CD4-positive, alpha-beta T cell (primary cell): ENCODE results near the gene DTX3L. TPM values are rescaled to one million over a fixed set of nuclear protein-coding genes. Genes with fewer than 3 reads are reported as not detected.
"Not testable (repeated sequence)": the region's sequence is repeated elsewhere in the genome, so short reads cannot be mapped to it uniquely, and the experiment has no call there.

ENCODE experiments used
- ATAC-seq: fragments of 200-7000 bp; cut with Tn5 transposase; one replicate; pipeline ENCODE4 v1.10.0; 2022; ENCODE audit warnings: mild to moderate bottlenecking; ENCODE audit not compliant: poor library complexity
- CTCF ChIA-PET: fragments of 350-600 bp; sonication (Branson Sonifier 250); formaldehyde crosslinking; loops from one replicate; lab custom pipeline; 2021; ENCODE audit warnings: antibody characterized with exemption, inconsistent platforms; lab: Charles Lee
- POLR2A ChIA-PET: fragments of 350-600 bp; sonication (Branson Sonifier 250); formaldehyde crosslinking; loops from one replicate; lab custom pipeline; 2021; ENCODE audit warnings: antibody characterized with exemption, inconsistent platforms; lab: Charles Lee
- DNase-seq, 14 experiments: peaks; one replicate each; pipeline ENCODE4 v3.0.0-alpha.2; 2013 to 2020; ENCODE audit warnings: mixed read lengths in 2 of 14
- H3K27ac ChIP-seq, 2 donors: one replicate each; pipeline versions ENCODE4 v1.5.1 to v1.7.0; 2013; ENCODE audit warnings: low read length in 2 of 2, low read depth in 1 of 2, mild to moderate bottlenecking in 1 of 2
- H3K27me3 ChIP-seq, 2 experiments: 1 replicate in 1 of 2; 2 replicates in 1 of 2; pipeline versions ENCODE4 v1.6.1 to v1.7.0; 2013; ENCODE audit warnings: low read length in 2 of 2, control low read depth in 1 of 2, mild to moderate bottlenecking in 1 of 2, moderate library complexity in 1 of 2; ENCODE audit not compliant: insufficient read depth in 2 of 2, control insufficient read depth in 1 of 2
- H3K36me3 ChIP-seq: one replicate; pipeline ENCODE4 v1.6.1; 2013; ENCODE audit warnings: low read length, control low read depth; ENCODE audit not compliant: insufficient read depth
- H3K4me1 ChIP-seq: one replicate; pipeline ENCODE4 v1.6.1; 2013; ENCODE audit warnings: low read length, control low read depth; ENCODE audit not compliant: insufficient read depth
- H3K4me3 ChIP-seq: one replicate; pipeline ENCODE4 v1.5.1; 2013; ENCODE audit warnings: mild to moderate bottlenecking, low read length, moderate library complexity
- H3K9me3 ChIP-seq, 2 experiments: 1 replicate in 1 of 2; 2 replicates in 1 of 2; pipeline versions ENCODE4 v1.6.1 to v1.7.0; 2013; ENCODE audit warnings: low read length in 2 of 2, mild to moderate bottlenecking in 2 of 2, control low read depth in 1 of 2, moderate library complexity in 1 of 2; ENCODE audit not compliant: control insufficient read depth in 1 of 2, insufficient read depth in 1 of 2
- H3K27ac Mint-ChIP-seq: one replicate; pipeline ENCODE4 v1.8.0; 2020; ENCODE audit warnings: mixed read lengths
- H3K27me3 Mint-ChIP-seq: one replicate; pipeline ENCODE4 v1.8.0; 2021; ENCODE audit warnings: mixed read lengths
- H3K36me3 Mint-ChIP-seq: one replicate; pipeline ENCODE4 v1.8.0; 2021; ENCODE audit warnings: low read depth, mixed read lengths
- H3K4me1 Mint-ChIP-seq: one replicate; pipeline ENCODE4 v1.8.0; 2021; ENCODE audit warnings: low read depth, mixed read lengths
- H3K4me3 Mint-ChIP-seq: one replicate; pipeline ENCODE4 v1.8.0; 2020; ENCODE audit warnings: mild to moderate bottlenecking, mixed read lengths
- H3K9me3 Mint-ChIP-seq: one replicate; pipeline ENCODE4 v1.8.0; 2020; ENCODE audit warnings: mixed read lengths
- CTCF ChIP-seq: fragments of 200-600 bp; IDR thresholded peaks from one replicate; pipeline ENCODE4 v1.8.0; 2022; ENCODE audit warnings: antibody characterized with exemption, mild to moderate bottlenecking
- intact Hi-C, 2 experiments: fragments of 100-400 bp; cut with DNase I in 1 of 2; cut with micrococcal nuclease in 1 of 2; formaldehyde crosslinking; loops; one replicate each; pipeline versions ENCODE4 v1.15.1 to v1.9.0; 2023 to 2025; cut with DNase I, micrococcal nuclease
- total RNA-seq, 174 experiments: library from RNA in 2 of 174; stranded (reverse) in 2 of 174; gene quantifications; one replicate each; pipeline ENCODE4 v1.2.3 and lab custom pipeline; 2021 to 2026

DTX3L gene
- total RNA-seq, 2 experiments from 2014 or later, result 15.4 to 18.6 TPM

- Mint-ChIP-seq H3K9me3 (no peaks in the 10 kb centered on the region), H3K4me3 (peak overlapping the region; percentile 95), H3K36me3 (peaks cover 77% of the 10 kb centered on the region), H3K27me3 (no peaks in the 10 kb centered on the region), H3K27ac (peak overlapping the region; percentile 89), H3K4me1 (peaks cover 78% of the 10 kb centered on the region)
- Histone ChIP-seq H3K27me3 (no peaks in the 10 kb centered on the region), H3K27ac (peak overlapping the region; percentile 83 to 88), H3K4me3 (peak overlapping the region; percentile 92), H3K4me1 (peaks cover 67% of the 10 kb centered on the region), H3K36me3 (peaks cover 39% of the 10 kb centered on the region), H3K9me3 (no peaks in the 10 kb centered on the region)
- intact Hi-C loops, result loop anchor here (2.0 to 10.0 kb wide), 8 partner anchors 15 to 1019 kb away; partner anchors contain the start of genes POLQ (in 2 of the 2), SEC22A (in 2 of the 2), FAM162A (in 1 of the 2) and HSPBAP1 (in 1 of the 2)
- no peak for TF ChIP-seq CTCF
- ChIA-PET POLR2A (interaction anchor here (0.5 to 8.6 kb wide), 16 partner anchors 8 to 958 kb away, joined by 3 to 94 read pairs (median 5); partner anchors contain the start of genes FAM162A, HSPBAP1, KPNA1 and PARP14), CTCF (interaction anchor here (1.0 to 7.0 kb wide), 3 partner anchors 16 to 180 kb away, joined by 3 to 45 read pairs (median 4); partner anchors contain the start of gene FAM162A)
- ATAC-seq (peak; percentile 6), DNase-seq (peak in 6 of 14 experiments; percentile 13 to 47 (median 23))
Measured at GRCh38 chr3:122563717-122564025, 467 bp upstream of the DTX3L start.

- H3K9me3 Mint-ChIP-seq, H3K9me3 ChIP-seq, H3K27me3 ChIP-seq, POLR2A ChIA-PET, H3K27me3 Mint-ChIP-seq, H3K4me3 ChIP-seq, ATAC-seq, DNase-seq: not testable (repeated sequence)
- CTCF ChIA-PET, result interaction anchor here (0.7 to 1.6 kb wide), 2 partner anchors 11 to 111 kb away, joined by 3 to 4 read pairs; no protein-coding TSS in a partner anchor
- H3K36me3 ChIP-seq, result peaks cover 62% of the 10 kb centered on the region
- Mint-ChIP-seq H3K4me1 (peaks cover 73% of the 10 kb centered on the region), H3K4me3 (peak overlapping the region; percentile 22), H3K27ac (peak overlapping the region; percentile 83), H3K36me3 (peaks cover 87% of the 10 kb centered on the region)
- H3K27ac ChIP-seq, result peak overlapping the region in 1 of 2 donors; percentile 43
- intact Hi-C loops, result loop anchor here (10.0 kb wide), 2 partner anchors 637 to 1023 kb away; partner anchors contain the start of genes SEC22A (in 2 of the 2) and POLQ (in 1 of the 2)
- peaks cover 56% of the 10 kb centered on the region for H3K4me1 ChIP-seq
Measured at GRCh38 chr3:122568131-122568530, 4.0 kb downstream of the DTX3L start.

DNA sequence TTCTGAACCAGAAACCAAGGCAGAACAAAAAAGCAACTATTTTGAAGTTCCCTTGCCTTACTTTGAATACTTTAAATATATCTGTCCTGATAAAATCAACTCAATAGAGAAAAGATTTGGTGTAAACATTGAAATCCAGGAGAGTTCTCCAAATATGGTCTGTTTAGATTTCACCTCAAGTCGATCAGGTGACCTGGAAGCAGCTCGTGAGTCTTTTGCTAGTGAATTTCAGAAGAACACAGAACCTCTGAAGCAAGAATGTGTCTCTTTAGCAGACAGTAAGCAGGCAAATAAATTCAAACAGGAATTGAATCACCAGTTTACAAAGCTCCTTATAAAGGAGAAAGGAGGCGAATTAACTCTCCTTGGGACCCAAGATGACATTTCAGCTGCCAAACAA, 4.6 kb downstream of the DTX3L start:
- POLR2A ChIA-PET, result interaction anchor here (0.7 kb wide), 1 partner anchor 16 kb away, joined by 4 read pairs; no protein-coding TSS in a partner anchor
- Mint-ChIP-seq H3K4me3 (peak overlapping the region; percentile 22), H3K36me3 (peaks cover 88% of the 10 kb centered on the region), H3K4me1 (peaks cover 72% of the 10 kb centered on the region), H3K27me3 (no peaks in the 10 kb centered on the region), H3K9me3 (no peaks in the 10 kb centered on the region), H3K27ac (peak overlapping the region; percentile 83)
- Histone ChIP-seq H3K4me1 (peaks cover 56% of the 10 kb centered on the region), H3K27ac (peak overlapping the region in 1 of 2 donors; percentile 43), H3K9me3 (no peaks in the 10 kb centered on the region), H3K36me3 (peaks cover 62% of the 10 kb centered on the region), H3K4me3 (no peak overlapping the region), H3K27me3 (no peaks in the 10 kb centered on the region)
- CTCF ChIA-PET, result interaction anchor here (0.7 kb wide), 1 partner anchor 10 kb away, joined by 3 read pairs; no protein-coding TSS in a partner anchor
- DNase-seq (no peak), ATAC-seq (no peak)
- intact Hi-C loops, result loop anchor here (10.0 kb wide), 2 partner anchors 636 to 1024 kb away; partner anchors contain the start of genes SEC22A (in 2 of the 2) and POLQ (in 1 of the 2)
- no peak for TF ChIP-seq CTCF
